SK-N-MC (cell line): ENCODE results near the gene LRMDA.

Experiments used
- DNase-seq: peaks from one replicate; pipeline ENCODE4 v3.0.0-alpha.2; 2011; ENCODE audit warnings: low read depth, low spot score
- H3K27ac ChIP-seq: fragments of 200-600 bp; sonication (generic); 2 replicates; pipeline ENCODE4 v1.5.1; 2016; ENCODE audit warnings: mixed run types
- H3K36me3 ChIP-seq: fragments of 200-600 bp; sonication (generic); 2 replicates; pipeline ENCODE4 v1.6.1; 2017; ENCODE audit warnings: antibody characterized with exemption, low read length, mixed read lengths; ENCODE audit not compliant: insufficient read depth
- H3K4me3 ChIP-seq: fragments of 200-600 bp; sonication (generic); 2 replicates; pipeline ENCODE4 v1.5.1; 2016
- H3K9ac ChIP-seq: fragments of 200-600 bp; sonication (generic); 2 replicates; pipeline ENCODE4 v1.8.0; 2017; ENCODE audit warnings: mixed run types, mixed read lengths; ENCODE audit not compliant: insufficient read length
- H3K9me3 ChIP-seq: fragments of 200-600 bp; sonication (generic); 2 replicates; pipeline ENCODE4 v1.6.1; 2017; ENCODE audit warnings: low read depth, mild to moderate bottlenecking, antibody characterized with exemption, low read length, moderate library complexity, mixed read lengths
- EZH2 ChIP-seq: fragments of 200-600 bp; sonication (generic); IDR thresholded peaks from one replicate; pipeline ENCODE4 v1.6.1; 2017; ENCODE audit warnings: antibody characterized with exemption
- FOXP2 ChIP-seq: optimal IDR thresholded peaks from 2 replicates; pipeline ENCODE3; 2011; ENCODE audit warnings: mild to moderate bottlenecking, moderate library complexity; ENCODE audit not compliant: insufficient read depth; ENCODE audit errors: extremely low read length, control extremely low read depth
- POLR2AphosphoS5 ChIP-seq: IDR thresholded peaks from 2 replicates; pipeline ENCODE4 v1.6.1; 2012; ENCODE audit warnings: mild to moderate bottlenecking, low read depth, low read length, borderline replicate concordance

LRMDA gene

GRCh38 chr10:75437693-75438092 is 6.3 kb downstream of the LRMDA start:
- Histone ChIP-seq H3K36me3 (no peaks in the 10 kb centered on the region), H3K9me3 (no peaks in the 10 kb centered on the region), H3K9ac (no peak overlapping the region), H3K4me3 (no peak overlapping the region), H3K27ac (no peak overlapping the region)
- TF ChIP-seq POLR2AphosphoS5 (no peak), FOXP2 (no peak), EZH2 (no peak)
- DNase-seq, result no peak

- H3K36me3 ChIP-seq, result no peaks in the 10 kb centered on the region
- no peak for DNase-seq
- TF ChIP-seq EZH2 (no peak), FOXP2 (no peak), POLR2AphosphoS5 (no peak)
- no peak overlapping the region for H3K9ac ChIP-seq
- no peak overlapping the region for H3K27ac ChIP-seq
- H3K9me3 ChIP-seq, result no peaks in the 10 kb centered on the region
- H3K4me3 ChIP-seq, result no peak overlapping the region
Measured at GRCh38 chr10:75438275-75438674, 6.9 kb downstream of the LRMDA start.

DNA sequence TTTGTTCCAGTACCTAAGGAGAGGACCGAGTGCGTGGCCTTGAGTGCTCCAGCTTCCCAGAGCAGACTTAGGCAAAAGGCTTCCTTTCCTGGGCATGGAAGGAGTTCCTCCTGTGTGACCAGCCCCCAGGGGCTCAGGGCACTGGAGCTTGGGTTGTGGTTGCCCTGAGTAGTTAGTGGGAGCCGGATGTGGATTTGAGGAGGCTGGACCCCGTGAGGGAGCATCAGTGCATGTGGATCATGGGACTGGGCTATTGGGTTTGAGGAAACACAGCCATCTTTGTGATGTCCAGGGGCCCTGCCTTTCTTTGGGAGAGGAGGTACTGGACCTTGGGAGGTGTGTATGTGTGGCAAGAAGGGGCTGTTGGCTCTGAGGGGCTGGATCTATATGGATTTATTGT is 8.4 kb downstream of the LRMDA start:
- Histone ChIP-seq H3K9me3 (no peaks in the 10 kb centered on the region), H3K4me3 (no peak overlapping the region), H3K27ac (no peak overlapping the region), H3K36me3 (no peaks in the 10 kb centered on the region), H3K9ac (no peak overlapping the region)
- DNase-seq, result no peak
- TF ChIP-seq FOXP2 (no peak), EZH2 (no peak), POLR2AphosphoS5 (no peak)

GRCh38 chr10:75440271-75440793 is 8.9 kb downstream of the LRMDA start:
- no peaks in the 10 kb centered on the region for H3K9me3 ChIP-seq
- H3K9ac ChIP-seq, result no peak overlapping the region
- no peak for DNase-seq
- no peak overlapping the region for H3K27ac ChIP-seq
- no peak for TF ChIP-seq POLR2AphosphoS5
- TF ChIP-seq EZH2, result no peak
- no peak for TF ChIP-seq FOXP2
- no peak overlapping the region for H3K4me3 ChIP-seq
- H3K36me3 ChIP-seq, result no peaks in the 10 kb centered on the region

DNA sequence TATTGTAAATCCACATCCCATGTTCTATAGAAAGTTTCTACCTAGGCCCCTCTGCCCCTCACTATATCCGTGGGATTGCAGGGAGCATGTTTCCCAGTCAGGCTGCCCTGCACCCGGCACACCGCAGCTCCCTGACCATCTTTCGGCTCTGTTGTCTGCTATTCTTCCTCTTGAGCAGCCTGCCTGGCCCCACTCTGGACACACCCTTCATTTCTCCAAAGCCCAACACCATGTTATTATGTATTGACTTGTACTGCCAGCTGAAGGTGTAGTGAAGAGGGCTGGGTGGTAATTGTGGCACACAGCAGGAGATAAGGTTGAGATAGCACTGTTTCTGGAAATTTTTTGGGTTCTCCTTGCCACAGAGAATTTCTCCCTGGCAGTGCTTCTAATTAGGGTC is 9.8 kb downstream of the LRMDA start:
- TF ChIP-seq EZH2, result no peak
- Histone ChIP-seq H3K9me3 (no peaks in the 10 kb centered on the region), H3K9ac (no peak overlapping the region), H3K4me3 (no peak overlapping the region), H3K36me3 (no peaks in the 10 kb centered on the region), H3K27ac (no peak overlapping the region)
- DNase-seq, result no peak

DNA sequence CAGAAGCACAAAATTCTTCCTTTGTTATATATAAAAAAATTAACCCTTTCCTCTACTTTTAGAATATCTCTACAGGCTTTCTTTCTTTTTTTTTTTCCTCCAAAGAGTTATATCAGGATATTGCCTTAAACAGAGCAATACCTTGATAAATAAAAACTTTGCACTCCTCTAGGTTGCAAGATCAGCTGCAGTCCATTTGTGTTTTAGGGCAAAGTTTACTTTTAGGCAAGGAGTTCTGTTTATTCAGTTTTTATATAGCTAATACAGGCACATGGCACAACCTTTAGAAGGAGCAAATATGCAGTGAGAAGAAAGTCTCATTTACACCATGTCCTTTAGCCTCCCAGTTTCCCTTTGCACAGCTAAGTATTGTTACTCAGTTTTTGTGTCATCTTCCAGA is 10.3 kb downstream of the LRMDA start:
- TF ChIP-seq EZH2 (no peak), POLR2AphosphoS5 (no peak), FOXP2 (no peak)
- no peaks in the 10 kb centered on the region for H3K9me3 ChIP-seq
- H3K9ac ChIP-seq, result no peak overlapping the region
- DNase-seq, result no peak
- H3K4me3 ChIP-seq, result no peak overlapping the region
- H3K27ac ChIP-seq, result no peak overlapping the region
- no peaks in the 10 kb centered on the region for H3K36me3 ChIP-seq

- H3K27ac ChIP-seq, result no peak overlapping the region
- TF ChIP-seq EZH2 (no peak), FOXP2 (no peak), POLR2AphosphoS5 (no peak)
- DNase-seq, result no peak
- no peak overlapping the region for H3K9ac ChIP-seq
- H3K4me3 ChIP-seq, result no peak overlapping the region
- no peaks in the 10 kb centered on the region for H3K9me3 ChIP-seq
- H3K36me3 ChIP-seq, result no peaks in the 10 kb centered on the region
Measured at GRCh38 chr10:75443362-75443761, 11.9 kb downstream of the LRMDA start.

GRCh38 chr10:75444781-75445386 is 13.5 kb downstream of the LRMDA start:
- TF ChIP-seq FOXP2 (no peak), POLR2AphosphoS5 (no peak), EZH2 (no peak)
- Histone ChIP-seq H3K36me3 (no peaks in the 10 kb centered on the region), H3K9ac (no peak overlapping the region), H3K27ac (no peak overlapping the region), H3K4me3 (no peak overlapping the region), H3K9me3 (no peaks in the 10 kb centered on the region)
- no peak for DNase-seq

GRCh38 chr10:75446508-75446907 is 15.1 kb downstream of the LRMDA start:
- Histone ChIP-seq H3K36me3 (no peaks in the 10 kb centered on the region), H3K27ac (no peak overlapping the region), H3K9me3 (no peaks in the 10 kb centered on the region), H3K9ac (no peak overlapping the region), H3K4me3 (no peak overlapping the region)
- TF ChIP-seq FOXP2 (no peak), POLR2AphosphoS5 (no peak), EZH2 (no peak)
- DNase-seq, result no peak
